ENCODE data around the gene ZNF511.

DNA sequence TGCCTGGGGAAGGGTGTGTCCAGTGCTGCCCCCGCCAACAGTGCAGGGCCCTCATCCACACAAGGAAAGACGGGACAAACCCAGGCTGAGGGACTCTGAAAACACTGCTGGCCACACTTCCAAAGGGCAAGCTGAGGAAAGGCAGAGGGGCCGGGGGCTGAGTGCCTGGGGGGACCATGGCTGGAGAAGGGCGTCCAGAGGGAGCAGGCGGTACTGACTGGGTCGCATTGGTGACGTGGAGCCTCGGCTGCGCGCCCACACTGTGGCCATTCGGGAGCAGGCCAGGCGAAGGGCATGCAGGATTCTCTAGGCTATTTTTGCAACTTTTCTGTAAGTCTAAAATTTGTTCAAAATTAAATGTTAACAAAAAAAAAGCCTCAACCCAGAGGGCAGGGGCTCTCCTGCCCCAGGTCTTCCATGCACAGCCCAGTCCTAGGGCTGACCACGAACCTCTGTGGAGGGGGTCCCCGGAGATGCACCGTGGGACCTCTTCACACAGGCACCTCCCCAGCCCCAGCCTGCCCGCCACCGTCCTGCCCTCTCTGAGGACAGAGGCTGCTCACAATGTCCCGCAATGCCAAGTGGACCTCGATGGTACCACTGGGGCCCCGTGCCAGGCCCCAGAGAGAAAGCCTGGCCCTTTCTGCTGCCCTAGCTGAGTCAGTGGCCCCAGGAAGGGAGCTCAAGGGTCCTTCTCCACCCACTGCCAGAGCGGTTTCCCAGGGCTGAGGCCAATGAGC is 42.5 kb upstream of the ZNF511 start:
- TF ChIP-seq, protein P1, sequence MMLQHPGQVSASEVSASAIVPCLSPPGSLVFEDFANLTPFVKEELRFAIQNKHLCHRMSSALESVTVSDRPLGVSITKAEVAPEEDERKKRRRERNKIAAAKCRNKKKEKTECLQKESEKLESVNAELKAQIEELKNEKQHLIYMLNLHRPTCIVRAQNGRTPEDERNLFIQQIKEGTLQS (CRISPR knock-in tag; conservative IDR thresholded peaks at IDR 0.05), result no peak
- TF ChIP-seq, protein P2, sequence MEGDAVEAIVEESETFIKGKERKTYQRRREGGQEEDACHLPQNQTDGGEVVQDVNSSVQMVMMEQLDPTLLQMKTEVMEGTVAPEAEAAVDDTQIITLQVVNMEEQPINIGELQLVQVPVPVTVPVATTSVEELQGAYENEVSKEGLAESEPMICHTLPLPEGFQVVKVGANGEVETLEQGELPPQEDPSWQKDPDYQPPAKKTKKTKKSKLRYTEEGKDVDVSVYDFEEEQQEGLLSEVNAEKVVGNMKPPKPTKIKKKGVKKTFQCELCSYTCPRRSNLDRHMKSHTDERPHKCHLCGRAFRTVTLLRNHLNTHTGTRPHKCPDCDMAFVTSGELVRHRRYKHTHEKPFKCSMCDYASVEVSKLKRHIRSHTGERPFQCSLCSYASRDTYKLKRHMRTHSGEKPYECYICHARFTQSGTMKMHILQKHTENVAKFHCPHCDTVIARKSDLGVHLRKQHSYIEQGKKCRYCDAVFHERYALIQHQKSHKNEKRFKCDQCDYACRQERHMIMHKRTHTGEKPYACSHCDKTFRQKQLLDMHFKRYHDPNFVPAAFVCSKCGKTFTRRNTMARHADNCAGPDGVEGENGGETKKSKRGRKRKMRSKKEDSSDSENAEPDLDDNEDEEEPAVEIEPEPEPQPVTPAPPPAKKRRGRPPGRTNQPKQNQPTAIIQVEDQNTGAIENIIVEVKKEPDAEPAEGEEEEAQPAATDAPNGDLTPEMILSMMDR (IDR thresholded peaks at IDR 0.05), result no peak
- no peak for TF ChIP-seq FOXP1 (CRISPR knock-in tag; IDR thresholded peaks at IDR 0.05; ENCODE audit: borderline replicate concordance)
- no peak for TF ChIP-seq ZBTB21 (CRISPR knock-in tag; IDR thresholded peaks at IDR 0.05; ENCODE audit: borderline replicate concordance)
- TF ChIP-seq, protein P3, sequence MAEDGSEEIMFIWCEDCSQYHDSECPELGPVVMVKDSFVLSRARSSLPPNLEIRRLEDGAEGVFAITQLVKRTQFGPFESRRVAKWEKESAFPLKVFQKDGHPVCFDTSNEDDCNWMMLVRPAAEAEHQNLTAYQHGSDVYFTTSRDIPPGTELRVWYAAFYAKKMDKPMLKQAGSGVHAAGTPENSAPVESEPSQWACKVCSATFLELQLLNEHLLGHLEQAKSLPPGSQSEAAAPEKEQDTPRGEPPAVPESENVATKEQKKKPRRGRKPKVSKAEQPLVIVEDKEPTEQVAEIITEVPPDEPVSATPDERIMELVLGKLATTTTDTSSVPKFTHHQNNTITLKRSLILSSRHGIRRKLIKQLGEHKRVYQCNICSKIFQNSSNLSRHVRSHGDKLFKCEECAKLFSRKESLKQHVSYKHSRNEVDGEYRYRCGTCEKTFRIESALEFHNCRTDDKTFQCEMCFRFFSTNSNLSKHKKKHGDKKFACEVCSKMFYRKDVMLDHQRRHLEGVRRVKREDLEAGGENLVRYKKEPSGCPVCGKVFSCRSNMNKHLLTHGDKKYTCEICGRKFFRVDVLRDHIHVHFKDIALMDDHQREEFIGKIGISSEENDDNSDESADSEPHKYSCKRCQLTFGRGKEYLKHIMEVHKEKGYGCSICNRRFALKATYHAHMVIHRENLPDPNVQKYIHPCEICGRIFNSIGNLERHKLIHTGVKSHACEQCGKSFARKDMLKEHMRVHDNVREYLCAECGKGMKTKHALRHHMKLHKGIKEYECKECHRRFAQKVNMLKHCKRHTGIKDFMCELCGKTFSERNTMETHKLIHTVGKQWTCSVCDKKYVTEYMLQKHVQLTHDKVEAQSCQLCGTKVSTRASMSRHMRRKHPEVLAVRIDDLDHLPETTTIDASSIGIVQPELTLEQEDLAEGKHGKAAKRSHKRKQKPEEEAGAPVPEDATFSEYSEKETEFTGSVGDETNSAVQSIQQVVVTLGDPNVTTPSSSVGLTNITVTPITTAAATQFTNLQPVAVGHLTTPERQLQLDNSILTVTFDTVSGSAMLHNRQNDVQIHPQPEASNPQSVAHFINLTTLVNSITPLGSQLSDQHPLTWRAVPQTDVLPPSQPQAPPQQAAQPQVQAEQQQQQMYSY (CRISPR knock-in tag; IDR thresholded peaks at IDR 0.05), result no peak
- no peak for TF ChIP-seq JUN (CRISPR knock-in tag; IDR thresholded peaks at IDR 0.05)
